T-helper 22 cell (primary cell): ENCODE results near the gene MAGI1.

Experiments
- DNase-seq: peaks from one replicate; pipeline ENCODE4 v3.0.0-alpha.2; 2020; ENCODE audit warnings: low read depth

Gene MAGI1

GRCh38 chr3:65706776-65707568 is 331.7 kb downstream of the MAGI1 start:
- no peak for DNase-seq

DNA sequence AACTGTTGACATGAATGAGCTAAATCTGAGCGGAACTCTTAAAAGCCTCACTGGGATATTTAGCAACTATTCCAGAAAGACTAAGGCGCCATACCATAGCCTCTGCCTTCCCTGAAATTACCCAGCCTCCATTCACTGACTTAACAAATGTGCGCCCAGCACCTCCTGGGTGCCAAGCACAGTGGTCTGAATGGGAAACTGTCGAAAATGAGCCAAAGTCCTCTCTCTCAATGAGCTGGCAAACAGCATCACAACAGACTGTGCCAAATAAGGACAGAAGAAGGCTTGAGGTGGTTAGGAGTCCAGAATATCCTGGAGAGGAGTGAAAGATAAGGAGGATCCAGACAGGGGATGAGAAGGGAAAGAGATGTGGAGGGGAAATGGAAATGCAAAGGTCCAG is 332.4 kb downstream of the MAGI1 start:
- DNase-seq: no peak

GRCh38 chr3:65703820-65704219 is 334.9 kb downstream of the MAGI1 start:
- DNase-seq: no peak

DNA sequence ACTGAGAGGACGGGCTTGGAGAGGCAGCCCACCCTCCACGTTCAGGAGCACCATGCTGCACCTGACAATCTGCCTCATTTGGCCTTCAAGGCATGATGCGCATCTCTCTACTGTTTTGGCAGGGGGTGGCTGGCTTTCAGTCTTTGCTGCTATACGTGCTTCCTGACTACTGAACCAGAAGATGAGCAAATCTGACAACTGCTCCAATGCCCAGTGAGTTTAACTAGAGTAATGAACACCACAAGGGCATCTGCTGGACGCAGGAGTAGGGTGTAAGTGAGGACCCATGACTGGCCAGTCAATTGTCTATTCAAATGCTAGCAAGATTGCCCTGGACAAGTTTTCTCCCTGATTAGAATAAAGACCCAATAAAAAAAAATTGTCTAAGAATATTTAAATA is 335.7 kb downstream of the MAGI1 start:
- no peak for DNase-seq

- no peak for DNase-seq
Measured at GRCh38 chr3:65702202-65702601, 336.5 kb downstream of the MAGI1 start.

DNA sequence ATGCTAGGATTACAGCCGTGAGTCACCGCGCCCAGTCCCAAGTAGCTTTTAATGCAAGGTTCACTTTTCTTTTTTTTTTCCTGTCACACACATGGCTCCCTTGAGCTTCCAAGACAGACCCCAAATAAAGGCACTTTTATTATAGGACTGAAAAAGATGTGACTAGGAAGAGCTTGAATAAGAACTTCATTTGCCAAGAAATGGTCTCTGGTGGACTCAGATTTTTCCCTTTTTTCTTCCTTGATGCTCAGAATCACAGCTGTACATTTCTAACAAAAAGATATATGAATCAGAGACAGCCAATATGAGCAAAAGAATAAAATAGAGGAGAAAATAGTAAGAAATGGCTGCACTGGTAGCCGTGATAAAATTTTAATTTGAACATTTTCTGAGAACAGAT is 337.2 kb downstream of the MAGI1 start:
- no peak for DNase-seq

DNA sequence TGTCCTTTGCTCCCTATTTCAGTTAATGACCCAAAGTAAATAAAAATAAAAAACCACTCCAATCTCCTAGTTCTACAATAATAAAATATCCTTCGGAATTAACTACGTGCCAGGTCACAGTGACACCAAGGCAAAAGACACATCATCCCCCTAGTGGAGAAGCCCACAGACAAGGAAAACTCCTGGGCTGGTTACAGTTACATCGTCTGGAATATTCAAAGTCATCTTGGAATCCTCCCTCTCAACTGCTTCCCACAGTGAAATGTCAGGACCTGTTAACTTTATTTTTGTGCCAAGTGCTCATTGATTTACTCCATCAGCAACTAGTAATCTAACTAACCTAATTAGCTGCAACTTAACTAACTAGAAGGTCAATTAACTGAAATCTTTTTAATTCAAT is 349.3 kb downstream of the MAGI1 start:
- no peak for DNase-seq

DNA sequence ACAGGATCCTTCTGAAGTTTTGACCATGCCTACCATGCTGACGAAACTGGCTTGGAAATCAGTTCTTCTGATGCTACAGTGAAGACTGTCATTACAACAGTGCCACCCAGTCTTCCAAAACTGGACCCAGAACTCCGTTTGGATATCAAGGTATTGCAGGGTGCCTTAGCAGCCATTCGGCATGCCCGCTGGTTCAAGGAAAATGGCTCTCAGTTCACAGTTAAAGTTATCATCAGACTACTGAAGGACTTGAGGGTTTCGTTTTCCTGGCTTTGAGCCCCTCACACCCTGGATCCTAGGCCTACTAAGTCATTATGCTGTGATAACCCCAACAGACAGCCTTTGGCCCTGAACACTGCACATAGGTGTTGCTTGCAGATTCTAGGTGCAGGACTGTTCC is 351.0 kb downstream of the MAGI1 start:
- no peak for DNase-seq

- DNase-seq: no peak
Measured at GRCh38 chr3:65685621-65686235, 353.0 kb downstream of the MAGI1 start.

DNA sequence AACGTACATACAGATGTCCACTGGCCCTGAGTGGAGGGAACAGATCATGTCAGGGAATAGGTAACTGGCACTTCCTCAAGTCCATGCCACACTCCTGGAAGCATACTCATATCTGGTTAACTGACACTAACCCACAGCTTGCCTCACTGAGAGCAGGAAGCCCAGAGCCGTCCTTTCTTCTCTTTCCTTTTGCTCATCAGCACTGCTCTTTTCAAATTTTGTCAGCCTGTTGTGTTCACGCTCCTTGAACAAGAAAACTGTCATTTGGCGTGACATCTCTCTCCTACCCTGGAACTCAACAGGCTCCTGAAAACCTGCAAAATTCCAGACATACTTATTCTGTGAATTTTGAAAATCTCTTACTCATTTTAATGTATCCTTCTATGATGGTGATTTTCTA is 360.2 kb downstream of the MAGI1 start:
- no peak for DNase-seq

- no peak for DNase-seq
Measured at GRCh38 chr3:65677486-65678010, 361.2 kb downstream of the MAGI1 start.

DNA sequence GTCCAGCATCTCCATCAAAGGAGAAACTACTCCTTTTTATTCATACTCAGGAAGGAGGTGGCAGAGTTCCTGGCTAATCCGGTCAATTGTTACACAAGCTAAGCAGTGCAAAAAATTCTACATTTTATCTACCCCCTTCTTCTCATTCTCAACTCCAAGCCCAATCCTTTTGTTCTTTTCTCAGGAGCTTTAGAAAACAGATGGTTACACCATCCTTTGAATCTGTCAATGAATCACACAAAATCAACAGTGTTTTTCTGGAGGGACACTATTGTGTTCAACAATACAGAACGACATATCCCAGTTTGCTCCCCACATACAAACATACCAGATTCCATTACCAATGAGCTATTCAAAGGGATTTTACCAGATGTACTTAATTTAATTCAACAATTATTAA is 362.1 kb downstream of the MAGI1 start:
- DNase-seq: no peak

DNA sequence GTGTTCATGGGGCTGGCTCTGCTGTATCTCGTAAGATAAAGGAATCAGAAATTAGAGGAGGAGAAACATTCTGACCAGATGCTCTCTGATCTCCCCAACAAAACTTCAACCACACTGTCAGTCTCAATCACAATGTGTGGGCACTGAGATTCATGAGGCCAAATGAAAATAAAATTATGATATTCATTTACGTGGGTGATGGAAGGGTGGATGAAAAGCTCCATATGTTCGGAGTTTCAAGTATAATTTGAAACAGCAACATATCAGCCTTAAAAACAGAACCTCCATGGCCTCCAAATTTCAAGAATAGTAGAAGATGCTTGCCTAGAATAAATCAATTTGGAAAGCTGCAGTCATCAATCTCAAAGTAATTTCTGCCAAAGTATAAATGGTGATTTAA is 363.7 kb downstream of the MAGI1 start:
- DNase-seq: no peak

- no peak for DNase-seq
Measured at GRCh38 chr3:65674226-65674625, 364.5 kb downstream of the MAGI1 start.

- no peak for DNase-seq
Measured at GRCh38 chr3:65672871-65673815, 365.6 kb downstream of the MAGI1 start.

DNA sequence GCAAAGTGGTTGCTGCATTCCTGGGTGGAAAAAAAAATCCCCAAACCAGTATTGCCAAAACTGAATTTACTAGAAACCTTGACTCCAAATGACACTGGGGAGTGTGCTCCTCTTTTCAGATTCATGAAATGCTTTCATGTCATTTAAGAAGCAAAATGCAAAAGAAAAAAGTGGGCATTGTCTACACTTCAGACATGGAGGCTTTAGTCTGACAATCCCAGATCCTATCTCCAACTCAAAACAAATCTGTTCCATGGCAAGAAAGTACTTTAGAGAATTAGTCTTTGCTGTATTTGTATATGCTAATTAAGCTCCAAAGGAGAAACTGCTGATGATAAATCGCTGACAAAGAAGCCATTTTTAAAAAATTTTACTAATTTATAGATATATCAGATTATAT is 366.7 kb downstream of the MAGI1 start:
- no peak for DNase-seq

GRCh38 chr3:65671004-65671403 is 367.7 kb downstream of the MAGI1 start:
- no peak for DNase-seq

DNA sequence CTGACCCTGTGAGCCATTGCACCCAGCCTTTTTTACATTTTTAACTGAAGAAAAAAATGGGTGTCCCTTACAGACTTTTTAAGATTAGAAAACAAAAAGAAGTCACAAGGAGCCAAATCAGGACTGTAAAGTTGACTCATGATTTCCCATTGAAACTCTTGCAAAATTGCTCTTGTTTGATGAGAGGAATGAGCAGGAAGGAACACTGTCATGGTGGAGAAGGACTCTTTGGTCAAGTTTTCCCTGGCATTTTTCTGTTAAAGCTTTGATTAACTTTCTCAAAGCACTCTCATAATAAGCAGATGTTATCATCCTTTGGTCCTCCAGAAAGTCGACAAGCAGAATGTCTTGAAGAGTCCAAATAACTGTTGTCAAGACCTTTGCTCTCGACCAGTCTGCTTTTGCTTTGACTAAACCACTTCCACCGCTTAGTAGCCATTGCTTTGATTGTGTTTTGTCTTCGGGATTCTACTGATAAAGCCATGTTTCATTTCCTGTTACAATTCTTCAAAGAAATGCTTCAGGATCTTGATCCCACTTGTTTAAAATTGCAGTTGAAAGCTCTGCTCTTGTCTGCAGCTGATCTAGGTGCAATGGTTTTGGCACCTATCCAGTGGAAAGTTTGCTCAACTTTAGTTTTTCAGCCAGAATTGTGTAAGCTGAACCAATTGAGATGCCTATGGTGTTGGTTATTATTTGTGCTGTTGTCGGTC is 369.4 kb downstream of the MAGI1 start:
- DNase-seq: no peak

DNA sequence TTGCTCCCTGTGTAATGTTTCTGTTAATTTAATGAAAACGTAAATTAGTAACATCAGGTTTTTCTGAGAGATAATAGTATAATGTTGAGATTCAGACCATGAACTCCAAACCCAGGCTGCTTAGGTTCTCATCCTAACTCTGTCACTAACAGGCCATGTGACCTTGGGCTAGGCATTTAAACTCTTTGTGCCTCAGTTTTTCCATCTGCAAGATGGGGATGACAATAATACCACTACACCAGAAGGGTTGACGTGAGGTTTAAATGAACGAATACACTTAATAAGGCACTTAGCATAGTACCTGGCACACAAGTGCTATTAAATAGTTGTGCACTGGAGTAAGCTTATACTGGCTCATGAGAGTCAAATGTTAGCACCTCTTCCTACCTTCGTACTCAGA is 370.8 kb downstream of the MAGI1 start:
- no peak for DNase-seq

- no peak for DNase-seq
Measured at GRCh38 chr3:65666448-65667091, 372.1 kb downstream of the MAGI1 start.

DNA sequence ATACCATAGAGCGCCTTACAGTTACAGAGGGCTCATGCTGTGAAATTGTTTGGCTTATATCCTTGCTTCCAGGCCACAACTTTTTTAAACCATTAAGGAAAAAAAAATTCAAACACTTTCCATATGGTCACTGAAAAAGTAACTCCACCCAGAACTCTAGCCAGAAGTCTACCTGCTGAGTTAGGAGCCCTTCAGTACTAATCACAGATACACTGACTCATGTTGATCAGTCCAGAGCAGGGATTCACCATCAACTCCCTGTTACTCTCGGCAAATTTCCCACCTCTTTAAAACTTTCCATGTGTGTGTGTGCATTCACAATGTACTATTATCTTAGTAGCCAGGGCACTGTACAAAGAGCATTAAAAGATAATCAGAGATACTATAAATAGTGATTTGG is 372.8 kb downstream of the MAGI1 start:
- DNase-seq: no peak
